HCT116 (cell line): Measurements from ENCODE around the gene TFDP1. TPM values are rescaled to one million over a fixed set of nuclear protein-coding genes. Genes with fewer than 3 reads are reported as not detected.

Source experiments
- ATAC-seq: fragments of 200-7000 bp; cut with Tn5 transposase; 2 replicates; pipeline ENCODE4 v1.9.1; 2020; ENCODE audit warnings: mild to moderate bottlenecking, moderate library complexity
- BruUV-seq: library from RNA; stranded (reverse); fragments of 400-500 nt; replicated peaks from 2 replicates; lab custom pipeline; 2021; lab: Mats Ljungman, UMichigan
- CTCF ChIA-PET: fragments of 300-600 bp; sonication (Branson Sonifier 250); formaldehyde crosslinking; loops from one replicate; lab custom pipeline; 2021; ENCODE audit warnings: antibody characterized with exemption; lab: Charles Lee
- POLR2A ChIA-PET: fragments of 300-600, 350-600 bp; sonication (Branson Sonifier 250); formaldehyde crosslinking; loops from one replicate; lab custom pipeline; 2021; ENCODE audit warnings: antibody characterized with exemption; lab: Charles Lee
- RAD21 ChIA-PET, 2 experiments: fragments of 300-600 bp; sonication (Branson Sonifier 250); formaldehyde crosslinking; loops; one replicate each; lab custom pipeline; 2023; ENCODE audit warnings: low total read pairs in 2 of 2; ENCODE audit not compliant: uncharacterized antibody in 2 of 2, unreplicated experiment in 2 of 2, low non-redundant PET in 1 of 2; lab: Charles Lee
- DNase-seq: peaks from one replicate; pipeline ENCODE4 v3.0.0-alpha.2; 2010; ENCODE audit warnings: low read depth, low spot score
- H2AFZ ChIP-seq: fragments of 200-600 bp; shearing (Covaris generic), sonication (generic); 2 replicates; pipeline ENCODE4 v1.6.1; 2017; ENCODE audit warnings: low read depth, mixed run types, mixed read lengths, antibody characterized with exemption, low read length; ENCODE audit not compliant: poor library complexity, severe bottlenecking
- H3K27ac ChIP-seq: 2 replicates; pipeline ENCODE4 v1.5.1; 2012; ENCODE audit warnings: low read depth, low read length
- H3K27me3 ChIP-seq: fragments of 200-600 bp; sonication (generic); 2 replicates; pipeline ENCODE4 v1.6.1; 2016; ENCODE audit warnings: mixed run types, low read length, mixed read lengths; ENCODE audit not compliant: insufficient read depth
- H3K36me3 ChIP-seq, 2 experiments: fragments of 200-500 bp in 1 of 2; fragments of 200-600 bp in 1 of 2; sonication (Bioruptor generic) in 1 of 2; sonication (generic) in 1 of 2; 2 replicates each; pipeline versions ENCODE4 v1.5.1 to v1.6.1; 2014 to 2016; ENCODE audit warnings: low read length in 2 of 2, inconsistent platforms in 1 of 2, mixed read lengths in 1 of 2, mixed run types in 1 of 2; ENCODE audit not compliant: insufficient read depth in 2 of 2, control insufficient read depth in 1 of 2
- H3K4me1 ChIP-seq, 2 experiments: fragments of 200-600 bp in 1 of 2; sonication (generic) in 1 of 2; 2 replicates each; pipeline versions ENCODE4 v1.5.1 to v1.6.1; 2012 to 2017; ENCODE audit warnings: low read length in 2 of 2, inconsistent platforms in 1 of 2, mild to moderate bottlenecking in 1 of 2, mixed read lengths in 1 of 2, mixed run types in 1 of 2, moderate library complexity in 1 of 2; ENCODE audit not compliant: insufficient read depth in 2 of 2, control insufficient read depth in 1 of 2
- H3K4me2 ChIP-seq: fragments of 200-600 bp; sonication (generic); 2 replicates; pipeline ENCODE4 v1.6.1; 2017; ENCODE audit warnings: mixed run types, low read length, mixed read lengths
- H3K4me3 ChIP-seq, 2 experiments: fragments of 200-600 bp in 1 of 2; sonication (generic) in 1 of 2; replicated peaks in 1 of 2; 2 replicates each; pipeline ENCODE4 v1.5.1; 2011 to 2016; ENCODE audit warnings: low read length in 2 of 2, control low read depth in 1 of 2, low read depth in 1 of 2, mild to moderate bottlenecking in 1 of 2, mixed read lengths in 1 of 2, mixed run types in 1 of 2
- H3K79me2 ChIP-seq: fragments of 200-600 bp; sonication (generic); 2 replicates; pipeline ENCODE4 v1.6.1; 2017; ENCODE audit warnings: mild to moderate bottlenecking, mixed run types, low read length, moderate library complexity, mixed read lengths; ENCODE audit not compliant: insufficient read depth
- H3K9ac ChIP-seq: fragments of 200-600 bp; sonication (generic); 2 replicates; pipeline ENCODE4 v1.6.1; 2016; ENCODE audit warnings: low read length, mixed read lengths
- H3K9me2 ChIP-seq: fragments of 200-600 bp; sonication (generic), shearing (Covaris generic); 2 replicates; pipeline ENCODE4 v1.6.1; 2017; ENCODE audit warnings: mixed run types, mild to moderate bottlenecking, moderate library complexity; ENCODE audit not compliant: insufficient read depth
- H3K9me3 ChIP-seq, 2 experiments: fragments of 200-500 bp in 1 of 2; fragments of 200-600 bp in 1 of 2; sonication (Bioruptor generic) in 1 of 2; sonication (generic) in 1 of 2; 2 replicates each; pipeline ENCODE4 v1.6.1; 2014 to 2017; ENCODE audit warnings: low read length in 2 of 2, mixed read lengths in 2 of 2, inconsistent platforms in 1 of 2, low read depth in 1 of 2, mild to moderate bottlenecking in 1 of 2, mixed run types in 1 of 2, moderate library complexity in 1 of 2; ENCODE audit not compliant: control insufficient read depth in 1 of 2, insufficient read depth in 1 of 2
- H4K20me1 ChIP-seq: fragments of 200-600 bp; sonication (generic), shearing (Covaris generic); 2 replicates; pipeline ENCODE4 v1.6.1; 2017; ENCODE audit warnings: mixed run types, mild to moderate bottlenecking, moderate library complexity; ENCODE audit not compliant: insufficient read depth
- ATF3 ChIP-seq: IDR thresholded peaks from 2 replicates; pipeline ENCODE4 v1.6.1; 2012
- EGR1 ChIP-seq: IDR thresholded peaks from 2 replicates; pipeline ENCODE4 v1.6.1; 2012; ENCODE audit warnings: low read depth
- ELF1 ChIP-seq: IDR thresholded peaks from 2 replicates; pipeline ENCODE4 v1.6.1; 2012; ENCODE audit warnings: low read depth, borderline replicate concordance
- FOSL1 ChIP-seq: IDR thresholded peaks from 2 replicates; pipeline ENCODE4 v1.6.1; 2012; ENCODE audit warnings: low read depth
- JUND ChIP-seq: IDR thresholded peaks from 2 replicates; pipeline ENCODE4 v1.6.1; 2012
- POLR2A ChIP-seq: IDR thresholded peaks from 2 replicates; pipeline ENCODE4 v1.7.0; 2011; ENCODE audit warnings: borderline replicate concordance; ENCODE audit not compliant: insufficient read depth, insufficient read length; ENCODE audit errors: extremely low read depth
- RAD21 ChIP-seq: IDR thresholded peaks from 2 replicates; pipeline ENCODE4 v1.6.1; 2012; ENCODE audit warnings: low read depth, mild to moderate bottlenecking
- SIN3A ChIP-seq: IDR thresholded peaks from 2 replicates; pipeline ENCODE4 v1.6.1; 2012; ENCODE audit warnings: low read depth
- SP1 ChIP-seq: IDR thresholded peaks from 2 replicates; pipeline ENCODE4 v1.6.1; 2012; ENCODE audit warnings: low read depth
- SRF ChIP-seq: IDR thresholded peaks from 2 replicates; pipeline ENCODE4 v1.6.1; 2012; ENCODE audit warnings: low read depth
- TCF7L2 ChIP-seq: IDR thresholded peaks from 2 replicates; pipeline ENCODE4 v1.7.0; 2011; ENCODE audit warnings: borderline replicate concordance, inconsistent platforms; ENCODE audit not compliant: insufficient read depth, insufficient read length; ENCODE audit errors: extremely low read depth
- YY1 ChIP-seq: IDR thresholded peaks from 2 replicates; pipeline ENCODE4 v1.6.1; 2011; ENCODE audit warnings: low read length, low read depth, moderate library complexity, mild to moderate bottlenecking; ENCODE audit not compliant: insufficient replicate concordance; ENCODE audit errors: extremely low read depth
- ZFX ChIP-seq: fragments of 450-650 bp; IDR thresholded peaks from 2 replicates; pipeline ENCODE4 v1.6.1; 2017
- intact Hi-C: fragments of 100-400 bp; cut with micrococcal nuclease; formaldehyde crosslinking; loops from 2 replicates; pipeline ENCODE4 v1.10.0; 2022
- total RNA-seq: library from RNA; stranded (reverse); gene quantifications from one replicate; pipeline ENCODE4 v1.2.1, GENCODE V29; 2021; ENCODE audit not compliant: unreplicated experiment
- TF ChIP-seq, protein P1 (sequence below): IDR thresholded peaks from 2 replicates; pipeline ENCODE4 v1.6.1; 2012
- TF ChIP-seq, protein P2 (sequence below): IDR thresholded peaks from 2 replicates; pipeline ENCODE4 v1.6.1; 2011; ENCODE audit warnings: mild to moderate bottlenecking, low read length, moderate library complexity; ENCODE audit not compliant: insufficient replicate concordance; ENCODE audit errors: extremely low read depth

The TFDP1 gene
- total RNA-seq, 1 experiment from 2014 or later: 169 TPM

DNA sequence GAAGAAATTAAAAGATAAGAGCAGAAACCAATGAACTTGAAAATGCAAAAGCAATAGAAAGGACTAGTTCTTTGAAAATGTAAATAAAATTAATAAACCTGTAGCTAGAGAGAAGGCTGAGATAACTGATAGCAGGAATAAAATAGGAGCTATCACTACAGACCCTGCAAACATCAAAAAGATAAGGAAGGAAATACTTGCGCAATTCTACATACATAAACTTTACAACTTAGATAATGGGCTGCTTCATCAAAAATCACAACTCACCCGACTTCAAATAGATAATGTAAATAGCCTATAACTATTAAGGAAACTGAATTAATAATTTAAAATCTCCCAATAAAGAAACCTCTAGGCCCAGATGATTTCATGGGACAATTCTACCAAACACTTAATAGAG is 77.0 kb downstream of the TFDP1 start:
- ATAC-seq (no peak), DNase-seq (no peak)
- Histone ChIP-seq H4K20me1 (no peaks in the 10 kb centered on the region), H3K4me3 (no peak overlapping the region), H3K4me1 (no peaks in the 10 kb centered on the region), H3K79me2 (no peaks in the 10 kb centered on the region), H3K9me2 (no peaks in the 10 kb centered on the region), H3K9me3 (no peaks in the 10 kb centered on the region), H3K9ac (no peak overlapping the region), H2AFZ (no peak overlapping the region), H3K36me3 (no peaks in the 10 kb centered on the region), H3K27me3 (no peaks in the 10 kb centered on the region), H3K27ac (no peak overlapping the region), H3K4me2 (no peak overlapping the region)
- TF ChIP-seq SP1 (no peak), ELF1 (no peak), ATF3 (no peak), POLR2A (no peak), TCF7L2 (no peak), JUND (no peak), EGR1 (no peak), YY1 (no peak), FOSL1 (no peak), ZFX (no peak), SIN3A (no peak), SRF (no peak)
- TF ChIP-seq, protein P1, sequence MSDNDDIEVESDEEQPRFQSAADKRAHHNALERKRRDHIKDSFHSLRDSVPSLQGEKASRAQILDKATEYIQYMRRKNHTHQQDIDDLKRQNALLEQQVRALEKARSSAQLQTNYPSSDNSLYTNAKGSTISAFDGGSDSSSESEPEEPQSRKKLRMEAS: no peak
- ChIA-PET RAD21 (no interaction called here), CTCF (no interaction called here), POLR2A (no interaction called here)
- intact Hi-C loops: no loop called here
- no TSS peak for BruUV-seq

DNA sequence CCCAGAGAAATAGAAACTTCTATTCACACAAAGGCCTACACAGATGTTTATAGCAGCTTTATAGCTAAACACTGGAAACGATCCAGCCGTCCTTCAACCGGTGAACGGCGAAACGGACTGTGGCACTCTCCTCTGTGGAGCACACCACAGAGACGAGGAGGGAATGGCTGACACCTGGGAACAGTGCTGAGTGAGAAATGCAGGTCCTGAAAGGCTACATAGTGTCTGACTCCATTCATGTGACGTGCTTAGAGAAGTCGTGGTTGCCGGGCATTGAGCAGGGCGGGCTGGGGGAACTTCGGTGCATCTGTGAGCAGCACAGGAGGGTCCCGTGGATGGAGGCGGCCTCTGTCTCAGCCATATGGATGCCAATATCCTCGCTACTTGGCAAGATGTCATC is 79.4 kb downstream of the TFDP1 start:
- ChIA-PET RAD21 (no interaction called here), CTCF (no interaction called here), POLR2A (no interaction called here)
- Histone ChIP-seq H3K9ac (no peak overlapping the region), H3K4me3 (no peak overlapping the region), H3K27me3 (no peaks in the 10 kb centered on the region), H3K4me1 (no peaks in the 10 kb centered on the region), H4K20me1 (no peaks in the 10 kb centered on the region), H3K36me3 (no peaks in the 10 kb centered on the region), H3K9me3 (no peaks in the 10 kb centered on the region), H2AFZ (no peak overlapping the region), H3K27ac (no peak overlapping the region), H3K4me2 (no peak overlapping the region), H3K79me2 (no peaks in the 10 kb centered on the region), H3K9me2 (no peaks in the 10 kb centered on the region)
- no TSS peak for BruUV-seq
- TF ChIP-seq ZFX: no peak
- no peak for TF ChIP-seq JUND
- TF ChIP-seq ELF1: no peak
- TF ChIP-seq, protein P2, sequence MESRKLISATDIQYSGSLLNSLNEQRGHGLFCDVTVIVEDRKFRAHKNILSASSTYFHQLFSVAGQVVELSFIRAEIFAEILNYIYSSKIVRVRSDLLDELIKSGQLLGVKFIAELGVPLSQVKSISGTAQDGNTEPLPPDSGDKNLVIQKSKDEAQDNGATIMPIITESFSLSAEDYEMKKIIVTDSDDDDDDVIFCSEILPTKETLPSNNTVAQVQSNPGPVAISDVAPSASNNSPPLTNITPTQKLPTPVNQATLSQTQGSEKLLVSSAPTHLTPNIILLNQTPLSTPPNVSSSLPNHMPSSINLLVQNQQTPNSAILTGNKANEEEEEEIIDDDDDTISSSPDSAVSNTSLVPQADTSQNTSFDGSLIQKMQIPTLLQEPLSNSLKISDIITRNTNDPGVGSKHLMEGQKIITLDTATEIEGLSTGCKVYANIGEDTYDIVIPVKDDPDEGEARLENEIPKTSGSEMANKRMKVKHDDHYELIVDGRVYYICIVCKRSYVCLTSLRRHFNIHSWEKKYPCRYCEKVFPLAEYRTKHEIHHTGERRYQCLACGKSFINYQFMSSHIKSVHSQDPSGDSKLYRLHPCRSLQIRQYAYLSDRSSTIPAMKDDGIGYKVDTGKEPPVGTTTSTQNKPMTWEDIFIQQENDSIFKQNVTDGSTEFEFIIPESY: no peak
- TF ChIP-seq RAD21: no peak
- TF ChIP-seq FOSL1: no peak
- no peak for TF ChIP-seq SRF
- intact Hi-C loops: no loop called here
- ATAC-seq (no peak), DNase-seq (no peak)
